ENCODE results near the gene GABRD.

The GABRD gene

GRCh38 chr1:2018217-2019171 is 651 bp upstream of the GABRD start:
- DNase-seq (ENCODE audit: low spot score): no peak

GRCh38 chr1:2019571-2020309 is 595 bp downstream of the GABRD start:
- DNase-seq (ENCODE audit: low spot score): no peak

GRCh38 chr1:2020310-2020655 is 1.1 kb downstream of the GABRD start:
- DNase-seq (ENCODE audit: low spot score): no peak

- no peak for DNase-seq (ENCODE audit: low spot score)
Observed at GRCh38 chr1:2021550-2021949, 2.4 kb downstream of the GABRD start.

- no peak for DNase-seq (ENCODE audit: low spot score)
Observed at GRCh38 chr1:2022063-2022770, 3.1 kb downstream of the GABRD start.

- no peak for DNase-seq (ENCODE audit: low spot score)
Observed at GRCh38 chr1:2023187-2023586, 4.0 kb downstream of the GABRD start.

- no peak for DNase-seq (ENCODE audit: low spot score)
Observed at GRCh38 chr1:2024451-2024850, 5.3 kb downstream of the GABRD start.

GRCh38 chr1:2024887-2025286 is 5.7 kb downstream of the GABRD start:
- DNase-seq (ENCODE audit: low spot score): no peak

- no peak for DNase-seq (ENCODE audit: low spot score)
Observed at GRCh38 chr1:2025491-2025981, 6.4 kb downstream of the GABRD start.

- no peak for DNase-seq (ENCODE audit: low spot score)
Observed at GRCh38 chr1:2027961-2028583, 8.9 kb downstream of the GABRD start.

GRCh38 chr1:2028870-2029560 is 9.9 kb downstream of the GABRD start:
- no peak for DNase-seq (ENCODE audit: low spot score)

GRCh38 chr1:2029561-2029960 is 10.4 kb downstream of the GABRD start:
- DNase-seq (ENCODE audit: low spot score): no peak

GRCh38 chr1:2030076-2030871 is 11.1 kb downstream of the GABRD start:
- DNase-seq (ENCODE audit: low spot score): no peak

GRCh38 chr1:2031546-2032540 is 12.7 kb downstream of the GABRD start:
- no peak for DNase-seq (ENCODE audit: low spot score)

GRCh38 chr1:2032737-2033136 is 13.6 kb downstream of the GABRD start:
- no peak for DNase-seq (ENCODE audit: low spot score)

- DNase-seq (ENCODE audit: low spot score): no peak
Observed at GRCh38 chr1:2033165-2033564, 14.0 kb downstream of the GABRD start.

GRCh38 chr1:2036287-2036686 is 17.1 kb downstream of the GABRD start:
- no peak for DNase-seq (ENCODE audit: low spot score)

GRCh38 chr1:2037314-2037979 is 18.3 kb downstream of the GABRD start:
- no peak for DNase-seq (ENCODE audit: low spot score)

- DNase-seq (ENCODE audit: low spot score): no peak
Observed at GRCh38 chr1:2038229-2038628, 19.1 kb downstream of the GABRD start.

Data from CD4-positive, alpha-beta T cell treated with Interleukin-15 for 4 hours (primary cell).